ENCODE data around the gene SLC39A3.

GRCh38 chr19:2711172-2711874, 28.5 kb downstream of the SLC39A3 start:
- TF ChIP-seq CTCF (IDR thresholded peaks at IDR 0.05), result no peak
- no peak for TF ChIP-seq ZFX (IDR thresholded peaks at IDR 0.05; ENCODE audit: borderline replicate concordance)
